ENCODE results near the gene GPR132.
"Not testable (repeated sequence)": the region's sequence is repeated elsewhere in the genome, so short reads cannot be mapped to it uniquely, and the experiment has no call there.

GPR132 gene, protein sequence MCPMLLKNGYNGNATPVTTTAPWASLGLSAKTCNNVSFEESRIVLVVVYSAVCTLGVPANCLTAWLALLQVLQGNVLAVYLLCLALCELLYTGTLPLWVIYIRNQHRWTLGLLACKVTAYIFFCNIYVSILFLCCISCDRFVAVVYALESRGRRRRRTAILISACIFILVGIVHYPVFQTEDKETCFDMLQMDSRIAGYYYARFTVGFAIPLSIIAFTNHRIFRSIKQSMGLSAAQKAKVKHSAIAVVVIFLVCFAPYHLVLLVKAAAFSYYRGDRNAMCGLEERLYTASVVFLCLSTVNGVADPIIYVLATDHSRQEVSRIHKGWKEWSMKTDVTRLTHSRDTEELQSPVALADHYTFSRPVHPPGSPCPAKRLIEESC

DNA sequence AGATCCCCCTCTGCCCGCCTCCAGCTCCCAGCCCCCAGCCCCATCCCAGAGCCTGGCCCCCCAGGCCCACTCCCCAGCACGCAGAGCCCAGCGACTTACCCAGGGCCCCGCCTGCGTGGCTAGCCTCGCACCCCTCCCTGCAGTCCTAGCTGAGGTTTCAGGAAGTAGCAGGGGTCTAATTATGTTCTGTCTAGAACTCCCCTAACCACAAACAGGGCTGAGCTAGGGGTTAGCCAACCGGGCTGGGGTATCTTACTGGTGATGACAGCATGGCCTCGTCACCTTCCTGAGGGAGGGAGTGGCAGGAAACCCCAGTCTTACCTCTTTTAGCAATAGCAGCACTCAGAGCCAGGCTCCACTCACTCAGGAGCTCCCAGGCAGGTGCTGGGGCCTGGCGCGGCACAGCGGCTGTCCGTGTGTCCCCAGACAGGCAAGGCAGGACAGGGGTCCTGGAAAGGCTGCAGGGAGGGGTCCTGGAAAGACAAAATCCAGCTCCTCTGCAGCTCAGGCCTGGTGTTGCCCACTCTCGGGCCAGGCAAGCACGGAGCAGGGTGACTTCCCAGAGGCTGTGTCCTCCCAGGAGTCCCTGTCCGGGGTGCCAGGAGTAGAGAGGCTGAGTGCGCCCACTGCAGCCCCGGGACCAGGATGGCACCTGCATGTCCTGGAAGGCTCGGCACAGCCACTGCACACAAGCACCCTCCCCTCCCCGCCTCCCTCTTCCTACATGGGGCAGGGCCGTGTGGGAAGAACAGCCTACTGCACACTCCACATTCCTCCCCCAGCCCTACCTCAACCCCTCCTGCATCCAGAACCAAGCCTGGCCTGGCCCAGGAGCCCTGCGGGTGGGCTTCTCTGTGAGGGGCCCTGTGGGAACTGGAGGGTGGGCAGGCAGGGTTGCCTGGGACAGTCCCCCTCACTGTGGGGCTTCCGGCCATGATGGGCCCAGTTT, at the start of gene GPR132:
Gene GPR132, minus strand, starts transcription at position 151 of the 949 bp plus-strand sequence. CDS start 10,010 bp downstream, outside the sequence.
- intact Hi-C loops (cut with DNase I) = no loop called here
- peak in 4 of 10 donors; percentile 30 to 80 (median 70) for DNase-seq

DNA sequence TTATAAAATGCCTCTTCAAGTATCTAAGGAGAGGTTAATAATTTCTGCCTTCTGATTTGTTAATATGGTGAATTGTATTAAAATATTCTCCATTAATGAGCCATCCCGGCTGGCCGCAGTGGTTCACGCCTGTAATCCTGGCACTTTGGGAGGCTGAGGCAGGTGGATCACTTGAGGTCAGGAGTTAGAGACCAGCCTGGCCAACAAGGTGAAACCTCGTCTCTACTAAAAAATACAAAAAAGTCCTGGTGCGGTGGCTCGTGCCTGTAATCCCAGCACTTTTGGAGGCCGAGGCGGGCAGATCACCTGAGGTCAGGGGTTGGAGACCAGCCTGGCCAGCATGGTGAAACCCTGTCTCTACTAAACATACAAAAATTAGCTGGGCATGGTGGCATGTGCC, 44.0 kb upstream of the GPR132 start:
- intact Hi-C loops (cut with DNase I) = not testable (repeated sequence)
- DNase-seq = peak in 1 of 10 donors; percentile 7

GRCh38 chr14:105108516-105108864, 43.3 kb upstream of the GPR132 start:
- peak in 1 of 10 donors; percentile 5 for DNase-seq

DNA sequence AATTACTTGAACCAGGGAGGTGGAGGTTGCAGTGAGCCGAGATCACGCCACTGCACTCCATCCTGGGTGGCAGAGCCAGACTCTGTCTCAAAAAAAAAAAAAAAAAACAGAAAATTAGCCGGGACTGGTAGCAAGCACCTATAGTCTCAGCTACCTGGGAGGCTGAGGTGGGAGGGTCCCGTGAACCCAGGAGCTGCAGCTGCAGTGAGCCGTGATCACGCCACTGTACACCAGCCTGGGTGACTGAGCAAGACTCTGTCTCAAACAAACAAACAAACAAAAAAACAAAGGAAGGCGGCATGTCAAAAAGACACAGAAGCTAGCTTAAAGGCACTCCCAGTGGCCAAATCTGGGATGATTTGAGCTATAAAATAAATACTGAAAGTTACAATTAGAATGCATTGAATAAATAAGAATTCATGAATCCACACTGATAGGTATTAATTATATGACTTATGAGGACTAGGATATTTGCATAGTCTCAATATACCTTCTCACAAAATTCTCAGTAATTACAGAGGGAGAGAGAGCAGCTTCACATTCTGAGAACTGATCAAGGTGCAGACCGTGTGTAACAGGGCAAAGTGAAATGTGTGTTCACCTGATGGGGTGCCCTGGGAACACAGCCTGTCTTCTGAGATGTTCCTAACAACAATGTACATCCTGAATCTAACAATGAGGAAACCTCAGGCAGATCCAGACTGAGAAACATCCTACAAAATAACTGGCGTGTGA, 42.7 kb upstream of the GPR132 start:
- peak in 1 of 10 donors; percentile 9 for DNase-seq
- intact Hi-C loops (cut with DNase I) = no loop called here

More at GRCh38 chr14:105108516-105108864, 43.3 kb upstream of the GPR132 start:
- intact Hi-C loops (cut with DNase I) = no loop called here

GRCh38 chr14:105107351-105107750, 42.1 kb upstream of the GPR132 start:
- DNase-seq = no peak
- intact Hi-C loops (cut with DNase I) = no loop called here

- intact Hi-C loops (cut with DNase I) = no loop called here
- no peak for DNase-seq
Measured at GRCh38 chr14:105105158-105105557, 39.9 kb upstream of the GPR132 start.

DNA sequence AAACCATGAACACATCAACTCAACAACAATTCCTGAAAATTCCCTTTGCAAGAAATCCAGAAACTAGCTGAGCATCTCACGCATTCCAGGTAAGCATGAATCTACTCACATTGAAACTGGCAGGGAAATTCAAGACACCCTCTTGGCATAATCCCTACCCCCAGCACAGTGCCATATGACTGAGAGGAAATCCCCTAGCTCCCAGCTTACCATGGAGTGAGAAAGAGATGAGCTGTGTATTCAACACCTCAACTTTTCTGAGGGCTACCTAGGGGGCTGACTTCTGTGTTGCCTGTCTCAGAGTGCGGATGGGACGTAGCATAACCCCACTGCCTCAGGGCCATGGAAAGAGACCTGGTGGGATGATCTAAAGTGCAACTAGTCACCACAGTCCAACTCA, 37.7 kb upstream of the GPR132 start:
- intact Hi-C loops (cut with DNase I) = no loop called here
- no peak for DNase-seq

DNA sequence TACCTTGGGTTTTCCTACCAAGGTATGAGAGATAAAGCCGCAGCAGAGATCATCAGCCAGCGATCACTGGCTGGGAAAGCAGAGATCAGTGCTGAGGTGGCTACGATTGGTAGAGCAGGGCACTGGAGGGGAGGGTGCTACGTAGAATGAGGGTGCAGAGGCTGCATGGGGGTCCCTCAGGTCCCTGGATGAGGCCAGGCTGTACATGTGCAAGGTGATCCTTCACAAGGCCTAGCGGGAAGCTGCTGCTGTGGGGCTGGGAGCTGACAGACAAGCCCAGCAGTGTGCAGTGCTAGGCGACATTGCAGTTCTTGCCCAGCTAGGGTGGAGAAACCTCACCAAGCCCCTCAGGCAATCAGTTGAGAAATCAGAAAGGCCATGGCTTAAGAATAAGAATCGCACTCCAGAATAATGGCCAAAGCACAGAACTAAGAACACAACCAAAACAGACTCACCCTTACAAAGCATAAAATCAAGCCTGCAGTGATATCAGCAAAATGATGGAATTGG, 37.2 kb upstream of the GPR132 start:
- intact Hi-C loops (cut with DNase I) = no loop called here
- DNase-seq = no peak

DNA sequence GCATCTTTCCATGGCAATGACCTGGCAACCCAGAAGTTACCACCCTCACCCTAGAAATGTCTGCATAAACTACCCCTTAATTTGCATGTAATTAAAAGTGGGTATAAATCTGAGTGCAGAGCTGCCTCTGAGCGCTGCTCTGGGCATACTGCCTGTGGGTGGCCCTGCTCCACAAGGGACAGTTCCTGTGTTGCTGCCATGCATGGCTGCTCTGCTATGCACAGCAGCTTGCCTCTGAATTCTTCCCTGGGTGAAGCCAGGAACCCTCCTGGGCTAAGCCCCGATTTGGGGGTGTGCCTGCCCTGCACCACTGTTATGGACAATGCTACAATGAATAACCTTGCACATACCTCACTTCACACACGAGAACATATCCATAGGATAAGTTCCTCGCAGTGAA, 35.7 kb upstream of the GPR132 start:
- DNase-seq = no peak
- intact Hi-C loops (cut with DNase I) = no loop called here

GRCh38 chr14:105099778-105100177, 34.5 kb upstream of the GPR132 start:
- intact Hi-C loops (cut with DNase I) = no loop called here
- no peak for DNase-seq

DNA sequence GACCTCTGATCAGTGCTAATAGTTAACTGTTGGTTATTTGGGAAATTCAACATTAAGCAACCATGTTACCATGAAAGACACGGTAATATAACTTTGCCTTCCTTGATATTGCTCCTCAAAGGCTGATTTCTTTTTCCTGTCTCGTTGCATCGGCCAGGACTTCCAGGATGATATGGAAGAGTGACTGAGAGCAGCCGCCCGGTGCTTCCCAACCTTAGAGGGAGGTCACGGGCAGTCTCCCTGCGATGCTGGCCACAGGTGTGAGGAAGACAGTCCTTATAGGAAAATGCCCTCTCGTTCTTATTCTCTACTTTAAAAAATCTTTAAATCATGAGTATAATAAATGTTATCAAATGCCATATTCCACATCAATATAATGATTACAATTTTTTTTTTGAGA, 33.1 kb upstream of the GPR132 start:
- DNase-seq = no peak
- intact Hi-C loops (cut with DNase I) = no loop called here

- no peak for DNase-seq
- intact Hi-C loops (cut with DNase I) = no loop called here
Measured at GRCh38 chr14:105097794-105098127, 32.5 kb upstream of the GPR132 start.

- DNase-seq = no peak
- intact Hi-C loops (cut with DNase I) = no loop called here
Measured at GRCh38 chr14:105096206-105096875, 31.1 kb upstream of the GPR132 start.

- no peak for DNase-seq
- intact Hi-C loops (cut with DNase I) = no loop called here
Measured at GRCh38 chr14:105095236-105095805, 30.1 kb upstream of the GPR132 start.

DNA sequence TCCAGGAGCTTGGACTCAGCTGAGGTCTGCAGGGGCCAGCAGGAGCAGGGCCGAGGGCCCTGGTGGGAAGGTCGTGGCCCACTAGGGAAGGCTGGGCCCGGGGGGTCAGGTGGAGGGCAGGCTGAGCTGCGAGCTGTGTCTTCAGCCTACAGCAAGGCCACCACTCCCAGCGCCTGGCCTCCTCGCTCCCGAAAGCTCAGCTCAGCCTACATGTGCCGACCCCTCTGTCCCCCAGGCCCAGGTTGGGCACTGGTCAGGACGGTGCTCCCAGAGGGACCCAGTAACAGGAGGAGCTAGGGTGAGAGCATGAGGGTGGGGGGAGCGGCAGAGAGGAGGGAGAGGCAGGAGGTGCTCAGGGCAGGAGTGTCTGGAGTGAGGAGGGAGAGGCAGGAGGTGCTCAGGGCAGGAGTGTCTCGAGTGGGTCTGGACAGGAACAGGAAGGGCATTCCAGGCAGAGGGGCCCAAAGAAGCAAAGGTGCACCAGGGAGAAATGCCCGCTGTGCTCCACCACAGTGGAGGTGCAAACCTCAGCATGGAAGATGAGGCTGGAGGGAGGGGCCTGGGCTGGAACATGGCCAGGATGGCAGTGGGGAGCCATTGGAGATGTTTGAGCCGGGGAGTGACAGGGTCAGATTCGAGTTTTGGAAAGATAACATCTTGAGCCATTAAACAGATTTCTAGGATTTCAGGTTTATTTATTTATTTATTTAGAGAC, 29.1 kb upstream of the GPR132 start:
- DNase-seq = peak in 2 of 10 donors; percentile 64 to 81

GRCh38 chr14:105093431-105094192, 28.4 kb upstream of the GPR132 start:
- peak in 8 of 10 donors; percentile 56 to 95 (median 64) for DNase-seq
- intact Hi-C loops (cut with DNase I) = loop anchor here (5.0 kb wide), 1 partner anchor 74 kb away; the partner anchor contains the start of gene JAG2

More for the DNA sequence above, 29.1 kb upstream of the GPR132 start:
- intact Hi-C loops (cut with DNase I) = loop anchor here (5.0 kb wide), 1 partner anchor 73 kb away; the partner anchor contains the start of gene JAG2

- DNase-seq = peak in 6 of 10 donors; percentile 56 to 92 (median 74)
Measured at GRCh38 chr14:105093038-105093430, 27.8 kb upstream of the GPR132 start.

More at GRCh38 chr14:105093038-105093430, 27.8 kb upstream of the GPR132 start:
- intact Hi-C loops (cut with DNase I) = loop anchor here (5.0 kb wide), 1 partner anchor 74 kb away; the partner anchor contains the start of gene JAG2
